Smooth muscle cell (in vitro differentiated cells): ENCODE data around the gene THSD7A. TPM values are rescaled to one million over a fixed set of nuclear protein-coding genes. Genes with fewer than 3 reads are reported as not detected.

Experiments used
- DNase-seq: peaks from one replicate; lab custom pipeline; 2025; ENCODE audit not compliant: unreplicated experiment; lab: John Stamatoyannopoulos, UW
- H2AFZ ChIP-seq: fragments of 200-600 bp; sonication (generic); 2 replicates; pipeline ENCODE4 v1.6.0; 2016; ENCODE audit warnings: antibody characterized with exemption, low read depth, mild to moderate bottlenecking
- H3F3A ChIP-seq: fragments of 200-600 bp; sonication (generic); 2 replicates; pipeline ENCODE4 v1.6.0; 2017; ENCODE audit warnings: antibody characterized with exemption, low read depth
- H3K27ac ChIP-seq: fragments of 200-600 bp; sonication (generic); 2 replicates; pipeline ENCODE4 v1.5.1; 2016; ENCODE audit warnings: low read depth, mild to moderate bottlenecking
- H3K27me3 ChIP-seq: fragments of 200-600 bp; sonication (generic); 2 replicates; pipeline ENCODE4 v1.6.1; 2016; ENCODE audit warnings: low read depth, mild to moderate bottlenecking
- H3K36me3 ChIP-seq: fragments of 200-600 bp; sonication (generic); 2 replicates; pipeline ENCODE4 v1.5.1; 2016; ENCODE audit warnings: low read depth
- H3K4me1 ChIP-seq: fragments of 200-600 bp; sonication (generic); 2 replicates; pipeline ENCODE4 v1.5.1; 2016; ENCODE audit warnings: low read depth
- H3K4me2 ChIP-seq: fragments of 200-600 bp; sonication (generic); 2 replicates; pipeline ENCODE4 v1.6.0; 2016; ENCODE audit warnings: mild to moderate bottlenecking
- H3K4me3 ChIP-seq: fragments of 200-600 bp; sonication (generic); 2 replicates; pipeline ENCODE4 v1.5.1; 2016; ENCODE audit warnings: mild to moderate bottlenecking
- H3K79me2 ChIP-seq: fragments of 200-600 bp; sonication (generic); 2 replicates; pipeline ENCODE4 v1.6.0; 2016; ENCODE audit warnings: low read depth, mild to moderate bottlenecking
- H3K9ac ChIP-seq: fragments of 200-600 bp; sonication (generic); 2 replicates; pipeline ENCODE4 v1.6.0; 2016; ENCODE audit warnings: low read depth
- H3K9me3 ChIP-seq: fragments of 200-600 bp; sonication (generic); replicated peaks from 2 replicates; pipeline ENCODE4 v1.5.1; 2016; ENCODE audit warnings: low read depth
- H4K20me1 ChIP-seq: fragments of 200-600 bp; sonication (generic); 2 replicates; pipeline ENCODE4 v1.6.0; 2016; ENCODE audit warnings: low read depth
- WGBS: methylation state at CpG from one replicate; pipeline ENCODE4 v1.1.7; 2016; ENCODE audit warnings: low lambda C conversion rate; 5-methylcytosine and 5-hydroxymethylcytosine counted together
- polyA plus RNA-seq: library from polyadenylated mRNA; unstranded; fragments of >200 nt; fragmentation: Nextera tagmentation; extraction: Ambion mirVana; gene quantifications from 2 replicates; pipeline ENCODE4 v1.2.1, GENCODE V29; 2016
- total RNA-seq: library from RNA; depleted of rRNA; stranded (reverse); fragments of >200 nt; gene quantifications from 2 replicates; pipeline ENCODE4 v1.2.3, GENCODE V29; 2014
- TF ChIP-seq, protein P1 (sequence below): fragments of 200-600 bp; sonication (generic); IDR thresholded peaks from 2 replicates; pipeline ENCODE4 v1.5.1; 2017; ENCODE audit warnings: borderline replicate concordance, mild to moderate bottlenecking, antibody characterized with exemption; ENCODE audit not compliant: insufficient read depth, poor library complexity, severe bottlenecking

The THSD7A gene
- total and polyA plus RNA-seq, 2 experiments from 2014 or later, result 1.7 to 2.7 TPM

- Histone ChIP-seq H3K4me2 (no peak overlapping the region), H3K79me2 (no peaks in the 10 kb centered on the region), H3K27ac (no peak overlapping the region), H3K9ac (no peak overlapping the region), H3K36me3 (no peaks in the 10 kb centered on the region), H3K9me3 (no peaks in the 10 kb centered on the region), H3K27me3 (no peaks in the 10 kb centered on the region), H3K4me1 (no peaks in the 10 kb centered on the region), H3F3A (no peaks in the 10 kb centered on the region), H3K4me3 (no peak overlapping the region), H4K20me1 (no peaks in the 10 kb centered on the region), H2AFZ (no peak overlapping the region)
- WGBS, result 96% methylated on average over 2 of the region's 2 CpGs
- no peak for DNase-seq
- TF ChIP-seq, protein P1, sequence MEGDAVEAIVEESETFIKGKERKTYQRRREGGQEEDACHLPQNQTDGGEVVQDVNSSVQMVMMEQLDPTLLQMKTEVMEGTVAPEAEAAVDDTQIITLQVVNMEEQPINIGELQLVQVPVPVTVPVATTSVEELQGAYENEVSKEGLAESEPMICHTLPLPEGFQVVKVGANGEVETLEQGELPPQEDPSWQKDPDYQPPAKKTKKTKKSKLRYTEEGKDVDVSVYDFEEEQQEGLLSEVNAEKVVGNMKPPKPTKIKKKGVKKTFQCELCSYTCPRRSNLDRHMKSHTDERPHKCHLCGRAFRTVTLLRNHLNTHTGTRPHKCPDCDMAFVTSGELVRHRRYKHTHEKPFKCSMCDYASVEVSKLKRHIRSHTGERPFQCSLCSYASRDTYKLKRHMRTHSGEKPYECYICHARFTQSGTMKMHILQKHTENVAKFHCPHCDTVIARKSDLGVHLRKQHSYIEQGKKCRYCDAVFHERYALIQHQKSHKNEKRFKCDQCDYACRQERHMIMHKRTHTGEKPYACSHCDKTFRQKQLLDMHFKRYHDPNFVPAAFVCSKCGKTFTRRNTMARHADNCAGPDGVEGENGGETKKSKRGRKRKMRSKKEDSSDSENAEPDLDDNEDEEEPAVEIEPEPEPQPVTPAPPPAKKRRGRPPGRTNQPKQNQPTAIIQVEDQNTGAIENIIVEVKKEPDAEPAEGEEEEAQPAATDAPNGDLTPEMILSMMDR, result no peak
Observed at GRCh38 chr7:11412036-11412435, 420.0 kb downstream of the THSD7A start.

DNA sequence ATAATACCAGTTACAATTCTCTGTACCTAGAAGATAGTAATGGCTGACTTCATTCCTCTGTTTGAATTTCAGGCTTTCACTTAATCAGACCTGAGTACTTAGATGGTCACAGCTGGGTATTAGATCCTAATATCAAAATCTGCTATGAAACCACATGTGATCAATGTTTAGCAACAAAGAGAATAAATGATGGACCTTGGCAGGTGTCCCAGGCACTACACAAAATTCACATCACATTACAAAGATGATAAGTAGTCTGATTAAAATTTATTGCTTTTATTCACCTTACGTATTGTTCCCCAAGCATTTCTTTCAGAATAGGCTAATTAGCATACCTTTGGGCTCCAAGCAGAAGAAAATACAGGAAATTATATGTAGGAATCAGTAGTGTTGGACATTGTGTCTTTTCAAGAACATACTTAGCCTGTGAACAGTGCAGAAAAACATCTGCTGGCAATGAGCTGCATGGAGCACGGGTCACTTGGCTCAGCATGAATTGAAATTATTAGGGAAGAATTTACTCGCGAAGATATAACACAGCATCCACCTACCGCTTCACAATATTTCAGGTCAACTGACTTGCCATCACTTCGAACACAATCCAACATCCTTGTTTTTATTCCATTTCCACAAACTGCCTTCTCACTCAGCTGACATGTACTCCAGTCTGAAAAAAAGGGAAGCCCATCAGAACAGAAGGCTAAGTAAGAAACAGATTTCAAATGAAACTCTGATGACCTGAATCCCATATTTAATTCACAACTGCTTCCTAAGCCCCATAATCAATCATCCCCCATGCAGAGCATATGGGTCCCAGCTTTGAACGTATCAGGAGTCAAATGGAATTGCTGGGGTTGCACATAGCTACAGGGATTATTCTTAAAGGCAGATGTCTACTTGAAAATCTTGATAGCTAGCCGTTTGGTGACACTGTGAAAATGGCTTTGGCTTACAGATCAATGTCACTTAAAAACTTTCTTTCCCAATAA is 421.0 kb downstream of the THSD7A start:
- no peak overlapping the region for H3K27ac ChIP-seq
- H3K9ac ChIP-seq, result no peak overlapping the region
- H3F3A ChIP-seq, result no peaks in the 10 kb centered on the region
- no peak for DNase-seq
- no peaks in the 10 kb centered on the region for H3K79me2 ChIP-seq
- H3K36me3 ChIP-seq, result no peaks in the 10 kb centered on the region
- H3K27me3 ChIP-seq, result no peaks in the 10 kb centered on the region
- no peak overlapping the region for H3K4me2 ChIP-seq
- TF ChIP-seq, protein P1, result no peak
- H3K4me3 ChIP-seq, result no peak overlapping the region
- no peaks in the 10 kb centered on the region for H4K20me1 ChIP-seq
- H3K4me1 ChIP-seq, result no peaks in the 10 kb centered on the region
- WGBS, result 95% methylated on average over 8 of the region's 8 CpGs
- no peak overlapping the region for H2AFZ ChIP-seq
- no peaks in the 10 kb centered on the region for H3K9me3 ChIP-seq

DNA sequence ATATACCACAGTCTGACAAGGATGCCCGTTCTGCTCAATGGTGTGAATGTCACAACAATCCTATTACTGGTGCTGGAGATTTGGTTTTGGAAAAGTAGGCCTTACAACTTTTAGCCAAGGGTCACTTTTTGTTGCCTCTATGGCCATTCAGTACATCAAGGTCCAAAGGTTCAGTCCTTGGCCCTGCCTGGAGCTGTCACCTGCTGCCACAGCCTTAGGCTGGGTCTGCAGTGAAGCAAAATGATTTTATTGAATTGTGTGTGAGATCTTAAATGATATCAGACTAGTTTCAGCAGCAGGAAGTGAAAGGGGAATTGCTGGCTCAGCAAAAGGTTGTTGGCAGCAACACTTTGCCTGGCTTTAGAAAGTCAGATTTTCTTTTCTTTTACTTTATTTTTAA is 427.6 kb downstream of the THSD7A start:
- Histone ChIP-seq H3K27ac (no peak overlapping the region), H3F3A (no peaks in the 10 kb centered on the region), H3K4me1 (no peaks in the 10 kb centered on the region), H3K4me2 (no peak overlapping the region), H4K20me1 (no peaks in the 10 kb centered on the region), H3K9ac (no peak overlapping the region), H2AFZ (no peak overlapping the region), H3K79me2 (no peaks in the 10 kb centered on the region), H3K36me3 (no peaks in the 10 kb centered on the region), H3K9me3 (no peaks in the 10 kb centered on the region), H3K4me3 (no peak overlapping the region), H3K27me3 (no peaks in the 10 kb centered on the region)
- TF ChIP-seq, protein P1, result no peak
- no peak for DNase-seq
- WGBS, result 78% methylated on average over 1 of the region's 1 CpG
